DOHH2 (cell line): ENCODE data around the gene H2AZ2.
A peak's percentile ranks its signal among the peaks of the same experiment; 100 is the strongest.

Source experiments
- EZH2phosphoT487 ChIP-seq: fragments of 200-600 bp; sonication (generic); IDR thresholded peaks from 2 replicates; pipeline ENCODE4 v1.6.1; 2017; ENCODE audit warnings: borderline replicate concordance, mild to moderate bottlenecking, antibody characterized with exemption, low read length, moderate library complexity, mixed read lengths
- TF ChIP-seq, protein P1 (sequence below): fragments of 200-600 bp; sonication (generic); IDR thresholded peaks from one replicate; pipeline ENCODE4 v1.5.1; 2014; ENCODE audit warnings: antibody characterized with exemption, mild to moderate bottlenecking, low read depth, low read length; ENCODE audit not compliant: poor library complexity, severe bottlenecking

DNA sequence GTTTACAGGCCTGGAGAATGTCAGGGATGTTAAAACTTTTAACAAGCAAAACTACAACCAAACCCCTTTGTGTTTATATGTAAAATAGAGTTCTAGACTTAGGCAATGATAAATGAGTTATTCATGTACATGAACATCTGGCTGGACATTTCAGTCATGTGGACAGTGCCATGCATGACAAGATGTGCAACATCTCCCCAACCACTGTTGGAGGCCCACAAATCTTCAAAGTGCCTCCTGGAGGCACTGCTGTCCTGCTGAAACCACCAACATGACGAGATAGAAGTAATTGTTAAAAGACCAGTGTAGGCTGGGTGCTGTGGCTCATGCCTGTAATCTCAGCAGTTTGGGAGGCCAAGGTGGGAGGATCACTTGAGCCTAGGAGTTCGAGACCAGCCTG, 33.0 kb downstream of the H2AZ2 start:
- TF ChIP-seq, protein P1, sequence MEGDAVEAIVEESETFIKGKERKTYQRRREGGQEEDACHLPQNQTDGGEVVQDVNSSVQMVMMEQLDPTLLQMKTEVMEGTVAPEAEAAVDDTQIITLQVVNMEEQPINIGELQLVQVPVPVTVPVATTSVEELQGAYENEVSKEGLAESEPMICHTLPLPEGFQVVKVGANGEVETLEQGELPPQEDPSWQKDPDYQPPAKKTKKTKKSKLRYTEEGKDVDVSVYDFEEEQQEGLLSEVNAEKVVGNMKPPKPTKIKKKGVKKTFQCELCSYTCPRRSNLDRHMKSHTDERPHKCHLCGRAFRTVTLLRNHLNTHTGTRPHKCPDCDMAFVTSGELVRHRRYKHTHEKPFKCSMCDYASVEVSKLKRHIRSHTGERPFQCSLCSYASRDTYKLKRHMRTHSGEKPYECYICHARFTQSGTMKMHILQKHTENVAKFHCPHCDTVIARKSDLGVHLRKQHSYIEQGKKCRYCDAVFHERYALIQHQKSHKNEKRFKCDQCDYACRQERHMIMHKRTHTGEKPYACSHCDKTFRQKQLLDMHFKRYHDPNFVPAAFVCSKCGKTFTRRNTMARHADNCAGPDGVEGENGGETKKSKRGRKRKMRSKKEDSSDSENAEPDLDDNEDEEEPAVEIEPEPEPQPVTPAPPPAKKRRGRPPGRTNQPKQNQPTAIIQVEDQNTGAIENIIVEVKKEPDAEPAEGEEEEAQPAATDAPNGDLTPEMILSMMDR = peak; percentile 29
- TF ChIP-seq EZH2phosphoT487 = no peak
